Anterior cingulate cortex (tissue), 58 donors: ENCODE data around the gene PNKD.

ENCODE experiments used
- DNase-seq, 58 donors: peaks; one replicate each; lab custom pipeline; 2025; lab: John Stamatoyannopoulos, UW

Gene PNKD

DNA sequence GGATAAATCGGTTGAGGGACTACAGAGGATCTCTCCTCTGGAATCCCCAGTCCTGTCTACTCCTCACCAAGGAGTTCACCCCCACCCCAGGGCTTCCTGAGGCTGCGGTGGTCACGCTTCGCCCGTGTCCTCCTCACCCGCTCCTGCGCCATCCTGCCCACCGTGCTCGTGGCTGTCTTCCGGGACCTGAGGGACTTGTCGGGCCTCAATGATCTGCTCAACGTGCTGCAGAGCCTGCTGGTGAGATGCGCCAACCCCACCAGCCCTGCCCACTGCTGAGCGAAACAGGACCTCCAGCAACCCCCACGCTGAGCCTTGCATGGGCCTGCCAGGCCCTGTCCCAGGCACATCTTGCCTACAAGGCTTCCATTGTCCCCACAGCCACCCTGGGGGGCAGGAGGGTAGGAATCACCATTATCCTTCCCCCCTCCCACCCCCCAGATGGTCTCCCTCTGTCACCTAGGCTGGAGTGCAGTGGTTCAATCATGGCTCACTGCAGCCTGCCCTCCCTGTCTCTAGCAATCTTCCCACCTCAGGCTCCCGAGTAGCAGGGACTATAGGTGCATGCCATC is 122.7 kb downstream of the PNKD start:
- no peak for DNase-seq

DNA sequence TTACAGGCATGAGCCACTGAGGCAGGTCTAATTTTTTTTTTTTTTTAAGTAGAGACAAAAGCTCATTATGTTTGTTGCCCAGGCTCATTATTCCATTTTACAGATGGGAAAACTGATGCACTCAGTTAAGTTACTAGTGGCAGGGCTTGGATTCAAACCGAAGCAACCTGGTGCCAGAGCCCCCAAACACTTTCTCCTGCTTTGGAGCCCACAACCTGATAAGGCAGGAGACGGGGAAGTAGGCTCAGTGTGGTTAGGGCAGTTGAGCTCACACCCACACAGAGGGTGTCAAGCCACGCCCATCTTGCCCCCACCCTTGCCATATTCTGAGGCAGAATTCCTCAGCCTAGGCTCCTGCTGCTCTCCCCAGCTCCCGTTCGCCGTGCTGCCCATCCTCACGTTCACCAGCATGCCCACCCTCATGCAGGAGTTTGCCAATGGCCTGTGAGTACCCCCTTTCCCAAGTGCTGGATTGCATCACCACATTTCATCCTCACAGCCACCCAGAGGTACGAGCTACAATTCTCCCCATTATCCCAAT is 123.5 kb downstream of the PNKD start:
- no peak for DNase-seq

DNA sequence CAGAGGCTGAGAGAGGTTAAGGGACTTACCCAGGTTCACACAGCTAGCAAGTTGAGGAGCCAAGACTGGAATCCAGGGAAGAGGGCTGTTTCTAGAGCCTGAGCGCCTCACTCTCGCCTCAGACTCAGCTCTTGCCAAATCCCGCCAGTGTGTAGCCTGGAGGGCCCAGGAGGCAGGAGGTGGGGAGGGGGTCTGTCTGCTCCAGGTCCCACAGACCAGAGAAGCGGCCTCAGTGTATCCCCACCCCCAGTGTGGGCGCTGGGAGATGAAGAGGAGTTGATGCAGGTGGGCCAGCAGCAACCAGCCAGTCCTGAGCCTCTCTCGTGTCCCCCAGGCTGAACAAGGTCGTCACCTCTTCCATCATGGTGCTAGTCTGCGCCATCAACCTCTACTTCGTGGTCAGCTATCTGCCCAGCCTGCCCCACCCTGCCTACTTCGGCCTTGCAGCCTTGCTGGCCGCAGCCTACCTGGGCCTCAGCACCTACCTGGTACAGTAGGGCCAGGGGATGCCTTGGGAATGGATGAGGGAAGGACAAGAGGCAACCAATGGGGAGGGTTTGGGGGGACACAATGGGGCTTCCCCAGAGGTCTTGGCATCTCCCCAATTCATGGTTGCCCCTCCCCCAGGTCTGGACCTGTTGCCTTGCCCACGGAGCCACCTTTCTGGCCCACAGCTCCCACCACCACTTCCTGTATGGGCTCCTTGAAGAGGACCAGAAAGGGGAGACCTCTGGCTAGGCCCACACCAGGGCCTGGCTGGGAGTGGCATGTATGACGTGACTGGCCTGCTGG is 124.2 kb downstream of the PNKD start:
- DNase-seq: no peak

DNA sequence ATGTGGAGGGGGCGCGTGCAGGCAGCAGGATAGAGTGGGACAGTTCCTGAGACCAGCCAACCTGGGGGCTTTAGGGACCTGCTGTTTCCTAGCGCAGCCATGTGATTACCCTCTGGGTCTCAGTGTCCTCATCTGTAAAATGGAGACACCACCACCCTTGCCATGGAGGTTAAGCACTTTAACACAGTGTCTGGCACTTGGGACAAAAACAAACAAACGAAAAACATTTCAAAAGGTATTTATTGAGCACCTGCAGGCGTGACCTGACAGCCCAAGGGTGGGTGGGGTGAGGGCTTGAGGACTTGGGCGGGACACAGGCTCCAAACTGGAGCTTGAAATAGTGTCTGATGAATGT is 124.7 kb downstream of the PNKD start:
- DNase-seq: no peak

DNA sequence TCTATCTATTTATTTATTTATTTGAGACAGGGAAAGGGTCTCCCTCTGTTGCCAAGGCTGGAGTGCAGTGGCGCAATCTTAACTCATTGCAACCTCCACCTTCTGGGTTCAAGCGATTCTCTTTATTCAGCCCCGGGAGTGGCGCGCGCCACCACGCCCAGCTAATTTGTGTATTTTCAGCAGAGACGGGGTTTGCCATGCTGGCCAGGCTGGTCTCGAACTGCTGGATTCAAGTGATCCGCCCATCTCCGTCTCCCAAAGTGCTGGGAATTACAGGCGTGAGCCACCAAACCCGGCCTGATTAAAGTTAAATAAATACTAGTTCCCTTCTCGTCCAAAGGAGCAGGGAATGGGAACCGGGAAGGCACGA is 125.1 kb downstream of the PNKD start:
- no peak for DNase-seq

DNA sequence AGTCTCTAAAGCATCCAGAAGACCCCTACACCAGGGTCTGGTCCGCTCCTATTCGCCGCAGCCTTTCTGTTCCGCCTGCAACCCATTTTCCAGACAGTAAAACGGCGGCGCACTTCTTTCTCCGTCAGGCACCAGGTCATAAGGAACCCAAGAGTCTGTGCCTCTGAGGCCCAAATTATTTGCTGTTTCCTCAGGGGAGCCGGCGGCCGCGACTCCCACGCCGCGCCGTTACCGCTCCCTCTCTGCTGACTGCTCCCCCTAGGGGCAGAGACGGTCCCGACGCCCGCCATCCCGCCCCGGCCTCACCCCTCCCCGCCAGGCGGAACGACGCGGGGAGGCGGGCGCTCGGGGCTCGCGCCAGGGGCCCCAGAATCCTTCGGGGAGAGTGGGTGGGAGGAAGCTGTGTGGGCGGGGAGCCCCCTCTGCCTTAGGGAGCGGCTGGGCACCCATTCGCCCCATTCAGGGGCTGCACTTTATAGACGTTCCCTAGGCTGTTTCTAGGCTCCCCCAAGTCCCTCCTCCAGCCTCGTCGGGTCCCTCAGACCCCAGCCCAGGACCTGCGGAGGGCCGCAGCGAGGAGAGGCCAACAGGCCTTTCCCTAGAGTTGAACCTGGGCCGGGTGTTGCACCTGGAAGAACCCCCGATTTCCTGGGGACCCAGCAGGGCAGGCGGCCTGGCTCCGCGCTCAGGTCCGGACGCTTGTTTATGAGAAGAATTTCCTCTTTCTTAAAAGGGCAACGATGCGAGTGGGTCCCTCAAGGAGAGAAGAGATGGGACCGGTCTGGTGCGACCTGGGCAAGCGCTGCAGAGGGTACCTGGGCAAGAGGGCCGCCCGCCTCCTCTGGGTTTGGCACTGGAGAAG is 125.7 kb downstream of the PNKD start:
- DNase-seq: peak; percentile 57 to 99 (median 93)
